KBM-7 (cell line): ENCODE data around the gene EGLN1.

Experiments
- DNase-seq: peaks from one replicate; pipeline ENCODE4 v3.0.0-alpha.2; 2015
- in situ Hi-C: fragments of 300-500 bp; cut with MboI; formaldehyde crosslinking; loops from 2 replicates; pipeline ENCODE4 v1.14.3; 2020; ENCODE audit warnings: low sequenced_read_pairs, low pct_unique_long_range_greater_than_20kb, mixed read lengths

EGLN1 gene

DNA sequence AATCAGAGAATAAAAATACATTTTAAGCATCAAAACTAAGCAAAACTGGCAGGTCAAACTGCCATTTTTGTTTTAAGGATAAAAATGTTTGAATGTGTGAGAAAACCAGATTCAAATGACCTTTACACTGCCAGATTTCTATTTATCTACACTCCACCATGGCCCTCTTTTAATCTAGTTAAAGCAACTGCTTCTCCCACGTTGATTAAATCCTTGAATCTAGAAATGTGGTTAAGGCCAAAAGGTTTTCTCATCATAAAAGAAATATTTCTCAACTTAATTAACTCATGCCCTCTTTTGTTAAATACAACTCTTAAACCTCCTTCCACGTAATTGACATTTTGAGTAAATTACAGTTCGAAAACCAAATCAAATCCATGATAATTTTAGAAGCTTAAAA, 15.0 kb downstream of the EGLN1 start:
- in situ Hi-C loops = no loop called here
- DNase-seq = no peak

DNA sequence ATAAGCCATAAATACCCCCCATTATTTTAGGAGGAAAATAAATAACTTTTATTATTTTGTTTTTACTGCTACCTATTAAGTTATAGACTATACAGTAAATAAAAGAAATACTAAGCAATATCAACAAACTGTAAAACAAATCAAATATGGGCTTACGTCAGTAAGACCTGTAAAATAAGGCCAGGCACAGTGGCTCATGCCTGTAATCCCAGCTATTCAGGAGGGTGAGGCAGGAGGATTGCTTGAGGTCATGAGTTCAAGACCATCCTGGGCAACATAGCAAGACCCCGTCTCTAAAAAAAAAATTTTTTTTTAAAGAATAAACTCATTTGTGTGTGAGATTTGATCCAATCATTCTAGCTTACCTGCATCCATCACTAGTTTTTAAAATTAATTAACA, 17.8 kb downstream of the EGLN1 start:
- DNase-seq = no peak

DNA sequence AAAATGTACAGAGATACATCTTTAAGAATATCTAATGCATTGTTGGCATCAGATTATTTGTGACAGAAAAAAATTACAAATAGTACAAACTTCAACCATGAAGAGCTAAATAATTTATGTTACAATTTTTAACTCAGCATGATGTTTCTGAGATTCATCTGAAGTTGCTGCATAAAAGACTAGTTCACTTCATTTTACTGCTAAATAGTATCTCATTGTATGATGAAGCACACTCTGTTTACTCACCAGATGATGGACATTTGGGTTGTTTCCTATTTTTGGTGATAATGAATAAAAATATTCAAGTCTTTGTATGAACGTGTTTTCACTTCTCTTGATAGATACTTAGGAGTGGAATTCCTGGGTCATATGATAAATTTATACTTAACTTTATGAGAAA, 20.6 kb downstream of the EGLN1 start:
- in situ Hi-C loops = no loop called here
- DNase-seq = no peak

More for the DNA sequence above, 17.8 kb downstream of the EGLN1 start:
- in situ Hi-C loops = no loop called here

DNA sequence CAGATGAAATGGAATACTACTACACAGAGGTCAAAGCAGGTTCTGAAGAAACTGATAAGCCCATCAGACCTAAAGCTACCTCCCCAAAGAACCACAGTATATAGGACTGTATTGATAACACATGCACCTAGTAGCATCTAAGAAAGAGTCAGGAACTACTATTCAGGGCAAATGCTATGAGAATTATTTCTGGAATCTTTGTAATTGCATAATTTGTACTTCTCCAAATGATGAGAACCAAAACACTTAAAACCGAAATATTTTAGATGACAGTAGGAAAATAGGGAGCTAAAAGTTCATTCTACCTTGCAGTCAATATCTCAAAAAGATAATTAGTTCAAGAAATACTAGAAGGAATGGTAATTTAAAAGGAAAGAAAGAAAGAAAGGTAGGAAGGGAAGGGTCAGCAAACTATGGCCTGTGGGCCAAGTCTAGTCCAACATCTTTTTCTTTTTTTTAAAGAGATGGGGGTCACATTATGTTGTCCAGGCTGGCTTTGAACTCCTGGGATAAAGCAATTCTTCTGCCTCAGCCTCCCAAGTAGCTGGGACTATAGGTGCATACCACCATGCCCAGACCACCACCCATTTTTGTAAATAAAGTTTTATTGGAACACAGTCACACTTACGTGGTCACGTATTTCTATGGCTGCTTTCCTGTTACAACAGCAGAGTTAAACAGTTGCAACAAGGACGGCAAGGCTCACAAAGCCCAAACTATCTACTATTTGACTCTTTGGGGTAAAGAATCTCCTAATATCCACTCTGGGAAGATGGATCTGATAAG, 24.0 kb downstream of the EGLN1 start:
- in situ Hi-C loops = no loop called here

DNA sequence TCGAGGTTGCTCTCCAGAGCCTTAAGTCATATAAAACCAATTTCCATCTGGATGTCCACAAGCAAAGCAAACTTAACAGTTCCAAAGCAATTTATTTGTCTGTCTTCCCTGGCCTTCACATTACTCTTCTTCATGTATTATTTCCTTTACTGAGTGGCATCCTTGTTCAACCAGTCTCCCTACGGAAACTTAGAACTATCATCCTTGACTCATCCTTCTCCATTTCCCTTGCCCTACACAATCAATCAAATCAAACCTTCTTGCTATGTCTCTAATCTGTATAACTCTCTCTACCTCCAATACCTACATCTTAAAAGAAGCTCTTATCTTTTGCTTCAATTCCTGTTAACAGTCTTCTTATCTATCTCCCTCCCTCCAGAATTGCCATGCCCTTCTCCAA, 25.4 kb downstream of the EGLN1 start:
- no peak for DNase-seq
- in situ Hi-C loops = no loop called here

More for the DNA sequence above, 24.0 kb downstream of the EGLN1 start:
- no peak for DNase-seq

DNA sequence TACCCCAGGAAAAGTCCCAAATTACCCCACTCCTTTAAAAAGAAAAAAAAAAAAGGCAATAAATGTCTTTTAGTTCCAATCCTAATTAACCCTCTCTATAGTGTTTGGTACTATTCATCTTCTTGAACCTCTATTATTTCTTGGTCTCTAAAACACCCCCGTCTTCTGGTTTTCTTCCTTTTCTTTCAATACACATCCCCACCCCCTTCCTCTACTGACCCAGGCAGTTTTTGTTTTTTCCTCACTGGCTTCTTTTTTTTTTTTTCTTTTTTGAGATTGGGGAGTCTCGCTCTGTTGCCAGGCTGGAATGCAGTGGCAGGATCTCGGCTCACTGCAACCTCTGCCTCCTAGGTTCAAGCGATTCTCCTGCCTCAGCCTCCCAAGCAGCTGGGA, 26.1 kb downstream of the EGLN1 start:
- no peak for DNase-seq
- in situ Hi-C loops = no loop called here

DNA sequence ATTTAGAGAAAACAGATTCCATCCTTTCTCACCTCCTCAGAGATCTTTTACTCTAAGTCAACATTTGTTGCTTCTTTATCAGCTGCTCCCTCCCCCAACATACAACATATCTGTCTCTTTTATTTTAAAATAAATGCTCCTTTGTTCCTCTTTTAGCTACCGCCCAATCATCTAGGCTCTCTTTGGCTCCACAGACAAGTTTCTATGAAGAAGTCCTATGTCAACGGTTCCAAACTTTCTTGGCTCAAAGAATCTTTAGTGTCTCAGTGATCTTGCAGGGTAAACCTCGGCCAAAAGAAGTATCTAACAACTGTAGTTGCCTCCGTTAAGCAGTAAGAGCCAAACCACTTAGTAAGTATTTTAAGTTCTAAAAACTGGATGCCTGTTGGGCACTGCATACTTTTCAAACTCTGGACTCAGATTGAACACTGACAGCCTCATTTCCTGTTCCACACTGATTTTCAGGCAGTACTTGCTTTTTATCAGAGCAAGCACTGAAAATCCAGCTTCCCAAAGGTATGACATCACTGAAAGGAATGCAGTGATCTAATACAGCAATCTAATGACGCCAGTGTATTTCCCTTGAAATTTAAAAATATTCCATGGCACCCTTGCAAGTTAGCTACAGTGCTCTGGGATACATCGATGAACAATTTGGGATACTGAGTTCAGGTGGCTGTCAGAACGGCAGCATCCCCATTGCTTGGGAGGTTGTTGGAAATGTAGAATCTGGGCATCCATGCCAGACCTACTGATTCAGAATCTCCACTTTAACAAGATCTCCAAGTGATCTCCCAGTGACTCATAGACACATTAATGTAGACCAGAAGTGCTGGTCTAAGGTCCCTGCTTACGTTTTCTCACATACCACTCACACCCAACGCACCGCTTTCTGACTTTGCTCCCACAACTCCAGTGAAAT, 26.8 kb downstream of the EGLN1 start:
- in situ Hi-C loops = no loop called here
- peak; percentile 27 for DNase-seq

DNA sequence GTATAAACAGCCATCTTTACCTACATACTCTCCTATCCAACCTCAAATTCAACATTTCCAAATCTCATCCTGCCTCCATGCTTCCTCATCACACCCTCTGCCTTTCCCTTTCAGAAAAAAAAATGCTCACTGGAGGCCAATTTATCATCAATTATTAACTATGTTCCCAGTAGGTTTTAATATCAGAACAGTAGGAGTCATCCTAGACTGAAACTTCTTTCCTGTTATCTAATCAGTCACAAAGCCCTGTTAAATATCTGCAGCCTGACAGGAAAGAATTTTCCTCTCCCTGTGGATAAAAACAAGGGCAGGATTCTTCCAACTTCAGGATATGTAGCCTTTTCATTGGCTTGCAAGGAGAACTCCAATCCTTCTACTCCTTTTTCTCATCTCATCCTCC, 28.4 kb downstream of the EGLN1 start:
- in situ Hi-C loops = no loop called here
- no peak for DNase-seq

DNA sequence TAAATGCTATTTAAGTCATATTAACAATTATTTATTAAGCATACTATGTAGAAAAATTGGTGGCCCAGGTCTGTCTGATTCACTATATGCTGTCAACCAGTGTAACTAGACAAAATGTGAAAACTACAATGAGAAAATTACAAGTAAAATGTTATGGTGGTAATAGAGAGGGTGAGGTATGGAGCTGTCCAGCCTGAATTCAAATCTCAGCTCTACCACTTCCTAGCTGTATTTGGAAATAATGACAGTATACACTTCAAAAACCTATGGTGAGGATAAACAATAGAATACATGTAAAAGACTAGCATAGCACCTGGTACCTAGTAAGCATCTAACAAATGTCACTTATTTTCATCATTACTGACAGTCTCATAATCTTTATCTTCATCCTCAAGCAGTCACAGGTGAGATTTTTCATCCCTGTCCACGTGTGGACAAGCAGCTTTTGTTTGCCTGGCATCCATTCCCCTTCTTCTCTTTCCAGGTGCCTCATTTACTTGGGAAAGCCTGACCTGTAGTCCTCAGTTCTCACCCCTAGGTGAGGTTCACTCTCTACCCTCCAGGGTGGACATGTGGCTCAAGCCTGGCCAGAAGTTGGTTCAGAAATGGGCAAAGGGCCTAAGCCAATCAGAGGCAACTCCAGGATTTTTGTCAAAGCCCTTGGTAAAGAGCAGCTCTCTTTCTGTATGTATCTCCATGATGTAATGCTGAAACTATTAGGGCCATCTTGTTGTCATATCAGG, 29.5 kb downstream of the EGLN1 start:
- in situ Hi-C loops = no loop called here
- DNase-seq = no peak

DNA sequence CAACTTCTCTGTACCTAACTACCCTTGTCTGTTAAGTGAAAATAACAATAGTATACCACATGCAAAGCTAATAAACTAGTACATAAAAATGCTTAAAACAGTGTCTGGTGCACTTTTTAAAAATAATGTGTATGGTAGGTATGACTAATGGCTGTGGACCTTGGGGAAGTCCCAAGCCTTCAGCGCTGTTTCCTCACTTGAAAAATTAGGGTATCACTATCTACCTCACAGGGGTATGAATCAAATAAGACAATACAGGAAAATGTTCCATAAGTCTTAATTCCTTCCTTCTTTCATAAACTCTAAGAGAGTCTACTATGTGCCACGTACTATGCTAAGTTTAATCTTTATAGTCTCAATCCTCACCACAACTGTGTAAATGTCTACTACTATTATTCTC, 32.0 kb downstream of the EGLN1 start:
- in situ Hi-C loops = no loop called here
- no peak for DNase-seq

DNA sequence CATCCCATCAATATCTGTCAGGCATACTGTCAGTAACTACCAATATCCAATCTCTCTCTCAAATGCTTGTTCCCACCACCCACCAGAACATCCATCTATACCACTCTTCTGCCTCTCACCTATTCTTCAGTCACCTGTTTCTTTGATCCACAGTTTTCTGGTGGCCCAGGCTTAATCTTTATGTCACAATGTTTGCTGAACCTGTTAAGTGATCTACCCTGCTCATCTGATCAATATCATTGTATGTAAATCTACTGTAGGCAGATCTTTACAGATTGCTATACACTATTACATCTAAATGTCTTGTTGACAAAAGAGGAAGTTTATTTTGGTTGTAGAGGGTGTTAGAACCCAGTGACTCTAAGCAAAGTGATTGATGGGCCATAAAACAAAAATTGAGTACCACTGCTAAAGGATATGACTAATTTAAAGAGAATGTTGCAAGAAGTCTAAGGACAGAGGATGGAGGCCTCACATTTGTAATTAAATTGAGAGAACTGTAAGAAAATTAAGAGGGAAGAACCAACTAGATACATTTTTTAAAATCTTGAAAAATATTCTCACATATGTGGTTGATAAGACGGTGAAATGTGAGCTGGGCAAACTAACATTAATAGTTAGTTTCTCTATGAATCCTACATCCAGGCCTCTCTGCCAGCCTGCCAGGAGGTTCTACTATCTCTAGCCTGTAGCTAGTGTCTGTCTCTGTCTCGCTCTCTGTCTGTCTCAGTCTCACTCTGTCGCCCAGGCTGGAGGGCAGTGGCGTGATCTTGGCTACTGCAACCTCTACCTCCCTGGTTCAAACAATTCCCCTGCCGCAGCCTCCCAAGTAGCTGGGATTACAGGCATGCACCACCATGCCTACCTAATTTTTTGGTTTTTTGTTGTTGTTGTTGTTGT, 34.1 kb downstream of the EGLN1 start:
- DNase-seq = peak; percentile 58
- in situ Hi-C loops = no loop called here

DNA sequence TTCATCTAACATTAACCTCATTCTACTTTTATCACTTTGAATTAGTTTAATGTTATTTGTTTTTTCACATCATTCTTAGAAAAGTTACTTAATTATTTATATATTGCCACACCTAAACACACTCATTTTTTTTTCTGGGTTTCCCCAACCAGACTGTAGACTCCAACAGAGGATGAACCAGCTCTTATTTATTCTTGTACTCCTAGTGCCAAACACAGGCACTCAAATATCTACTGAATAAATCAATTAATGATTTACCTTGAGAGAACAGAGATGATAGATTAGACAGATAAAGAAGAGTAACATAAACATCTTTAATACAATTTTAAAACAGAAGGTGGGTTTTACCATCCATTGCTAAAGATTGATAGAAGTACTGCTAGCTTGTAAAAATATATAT, 35.6 kb downstream of the EGLN1 start:
- no peak for DNase-seq
- in situ Hi-C loops = no loop called here

DNA sequence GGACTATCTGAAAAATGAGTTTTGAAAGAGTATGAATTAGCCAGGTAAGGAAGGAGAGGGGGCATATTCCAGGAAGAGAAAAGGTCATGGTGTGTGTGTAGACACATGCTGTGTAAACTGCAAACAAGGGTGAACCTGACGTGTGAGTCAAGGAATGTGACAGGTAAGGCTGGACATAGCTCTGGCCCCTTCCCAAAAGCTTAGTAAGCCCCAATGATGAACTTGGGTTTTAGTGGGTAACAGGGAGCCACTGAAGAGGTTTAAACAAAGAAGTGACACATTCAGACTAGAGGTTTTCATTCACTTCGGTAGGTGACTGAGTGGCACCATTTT, 36.7 kb downstream of the EGLN1 start:
- DNase-seq = no peak
- in situ Hi-C loops = no loop called here

DNA sequence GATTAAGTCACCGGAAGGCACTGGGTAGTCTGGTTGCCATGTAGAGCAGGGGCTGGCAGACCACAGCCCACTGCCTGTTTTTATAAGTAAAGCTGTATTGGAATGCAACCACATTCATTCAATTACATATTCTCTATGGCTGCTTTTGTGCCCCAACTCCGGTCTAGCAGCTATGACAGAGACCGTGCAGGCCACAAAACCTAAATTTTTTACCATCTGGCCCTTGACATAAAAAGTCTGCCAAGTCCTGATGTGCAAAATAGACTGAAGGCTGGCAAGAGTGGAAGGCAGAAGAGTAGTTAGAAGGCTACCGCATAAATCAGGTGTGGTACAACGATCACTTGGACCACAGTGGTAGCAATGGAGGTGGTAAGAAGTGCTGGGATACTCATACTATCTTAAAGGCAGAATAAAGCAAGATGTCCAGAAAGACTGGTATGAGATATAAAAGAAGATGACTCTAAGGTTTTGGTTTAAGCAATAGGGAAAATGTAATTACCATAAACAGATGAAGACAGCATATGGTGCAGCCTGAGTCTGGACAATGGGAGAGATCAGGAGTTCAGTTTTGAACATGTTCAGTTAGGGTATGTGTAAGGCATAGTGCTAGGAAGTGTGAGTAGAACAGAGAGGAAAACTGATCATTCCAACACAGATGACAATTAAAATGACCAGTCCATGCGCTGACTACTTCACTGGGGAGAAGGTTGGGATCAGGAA, 37.2 kb downstream of the EGLN1 start:
- no peak for DNase-seq

DNA sequence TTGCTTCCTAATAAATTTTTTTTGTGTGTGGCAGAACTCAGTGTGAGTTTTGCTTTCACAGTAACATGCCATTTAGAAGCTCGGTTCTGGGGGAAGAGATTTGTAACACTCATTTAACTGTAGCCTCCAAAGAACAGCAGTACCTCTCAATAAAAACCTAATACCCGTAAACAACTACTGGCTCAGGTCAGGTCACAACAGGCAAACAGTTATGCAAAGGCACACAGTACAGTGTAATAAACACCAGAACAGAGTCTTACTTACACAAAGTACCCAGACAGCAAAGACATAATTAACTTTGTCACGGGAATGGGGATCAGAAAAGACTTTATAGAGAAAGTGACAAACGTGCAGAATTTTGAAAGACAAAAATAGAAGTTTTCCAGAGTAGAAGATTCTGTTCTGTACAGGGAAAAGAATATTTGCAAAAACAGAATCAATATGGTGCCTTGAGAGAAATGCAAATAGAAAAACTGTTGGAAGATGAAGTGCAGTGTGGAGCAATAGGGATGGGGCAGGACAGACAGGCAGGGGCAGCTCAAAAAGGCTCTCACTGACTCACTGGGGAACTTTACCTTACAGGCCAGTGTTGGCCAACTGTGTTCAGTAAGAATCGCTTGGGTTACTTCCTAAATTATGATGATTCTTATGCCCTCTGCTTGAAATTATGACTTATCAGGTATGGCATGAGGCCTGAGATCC, 38.8 kb downstream of the EGLN1 start:
- DNase-seq = no peak
- in situ Hi-C loops = no loop called here

More for the DNA sequence above, 37.2 kb downstream of the EGLN1 start:
- in situ Hi-C loops = no loop called here

DNA sequence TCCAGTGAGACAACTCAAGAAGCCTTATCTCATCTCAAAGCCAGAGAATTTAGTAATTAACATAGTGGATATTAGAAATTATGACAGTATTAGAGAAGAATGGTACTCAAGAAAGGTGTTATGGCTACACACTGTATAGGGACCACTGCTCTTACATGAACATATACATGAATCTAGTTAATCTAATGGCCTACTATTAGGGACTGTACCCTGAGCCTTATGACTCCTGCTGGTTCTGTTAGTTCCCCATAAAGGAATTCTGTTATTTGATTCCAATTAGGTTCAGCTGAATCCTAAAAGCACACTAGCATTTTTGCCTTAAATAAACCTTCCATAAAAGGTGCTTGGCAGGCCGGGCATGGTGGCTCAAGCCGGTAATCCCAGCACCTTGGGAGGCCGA, 39.7 kb downstream of the EGLN1 start:
- DNase-seq = no peak
- in situ Hi-C loops = no loop called here

DNA sequence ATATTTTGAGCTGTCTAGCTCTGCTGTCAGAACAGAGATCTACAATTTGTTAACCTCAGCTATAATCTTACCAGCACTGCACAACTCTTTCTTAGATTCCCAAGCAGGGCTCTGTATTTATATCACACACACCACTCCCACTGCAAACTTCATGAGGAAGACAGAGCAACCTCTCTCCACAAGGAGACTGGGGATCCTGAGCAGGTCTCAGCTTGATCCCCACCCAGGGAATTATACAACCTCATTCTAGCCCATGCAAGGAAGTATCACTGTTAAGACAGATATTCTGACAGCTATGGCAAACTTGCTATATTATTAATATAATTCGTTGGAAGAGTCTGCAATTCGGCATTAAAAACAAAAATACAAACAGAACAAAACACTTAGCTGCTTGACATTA, 40.4 kb downstream of the EGLN1 start:
- in situ Hi-C loops = no loop called here

More for the DNA sequence above, 40.4 kb downstream of the EGLN1 start:
- no peak for DNase-seq
